Panc1 (cell line): ENCODE results near the gene UNC13A.

Source experiments
- TCF7L2 ChIP-seq: IDR thresholded peaks from 2 replicates; pipeline ENCODE4 v1.6.1; 2011; ENCODE audit warnings: mild to moderate bottlenecking, low read depth, low read length, inconsistent platforms
- TF ChIP-seq, protein P1 (sequence below): fragments of 450-650 bp; IDR thresholded peaks from 2 replicates; pipeline ENCODE4 v1.5.1; 2017; ENCODE audit warnings: mild to moderate bottlenecking

DNA sequence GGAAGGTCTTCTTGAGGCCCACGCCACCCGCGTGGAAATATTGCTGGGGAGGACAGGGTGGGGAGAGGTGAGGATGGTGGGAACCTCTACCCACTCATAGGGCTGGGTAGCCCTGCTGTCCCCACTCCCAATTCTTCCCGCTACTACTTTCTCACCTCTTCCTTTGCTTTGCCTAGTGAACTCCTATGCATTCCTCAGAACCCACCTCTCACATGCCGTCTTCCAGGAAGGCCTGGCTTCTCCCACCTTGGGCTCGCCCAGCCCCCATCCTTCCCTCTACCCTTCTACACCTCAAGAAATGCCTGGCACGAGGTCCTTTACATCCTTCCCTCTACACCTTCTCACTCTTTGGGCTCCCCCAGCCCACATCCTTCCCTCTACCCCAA is 70.4 kb downstream of the UNC13A start:
- TF ChIP-seq, protein P1, sequence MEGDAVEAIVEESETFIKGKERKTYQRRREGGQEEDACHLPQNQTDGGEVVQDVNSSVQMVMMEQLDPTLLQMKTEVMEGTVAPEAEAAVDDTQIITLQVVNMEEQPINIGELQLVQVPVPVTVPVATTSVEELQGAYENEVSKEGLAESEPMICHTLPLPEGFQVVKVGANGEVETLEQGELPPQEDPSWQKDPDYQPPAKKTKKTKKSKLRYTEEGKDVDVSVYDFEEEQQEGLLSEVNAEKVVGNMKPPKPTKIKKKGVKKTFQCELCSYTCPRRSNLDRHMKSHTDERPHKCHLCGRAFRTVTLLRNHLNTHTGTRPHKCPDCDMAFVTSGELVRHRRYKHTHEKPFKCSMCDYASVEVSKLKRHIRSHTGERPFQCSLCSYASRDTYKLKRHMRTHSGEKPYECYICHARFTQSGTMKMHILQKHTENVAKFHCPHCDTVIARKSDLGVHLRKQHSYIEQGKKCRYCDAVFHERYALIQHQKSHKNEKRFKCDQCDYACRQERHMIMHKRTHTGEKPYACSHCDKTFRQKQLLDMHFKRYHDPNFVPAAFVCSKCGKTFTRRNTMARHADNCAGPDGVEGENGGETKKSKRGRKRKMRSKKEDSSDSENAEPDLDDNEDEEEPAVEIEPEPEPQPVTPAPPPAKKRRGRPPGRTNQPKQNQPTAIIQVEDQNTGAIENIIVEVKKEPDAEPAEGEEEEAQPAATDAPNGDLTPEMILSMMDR: no peak
- TF ChIP-seq TCF7L2: no peak
